22Rv1 (cell line): ENCODE results near the gene GRIP2.

ENCODE experiments used
- CTCF ChIP-seq: fragments of 450-650 bp; IDR thresholded peaks from 2 replicates; pipeline ENCODE4 v1.5.1; 2017; ENCODE audit warnings: mild to moderate bottlenecking
- ZFX ChIP-seq: fragments of 450-650 bp; IDR thresholded peaks from 2 replicates; pipeline ENCODE4 v1.6.1; 2017; ENCODE audit warnings: antibody characterized with exemption, borderline replicate concordance

- TF ChIP-seq CTCF (no peak), ZFX (no peak)
Measured at GRCh38 chr3:14453876-14454638, 86.1 kb downstream of the GRIP2 start.
